Measurements from ENCODE around the gene FKBP6. TPM values are rescaled to one million over a fixed set of nuclear protein-coding genes. Genes with fewer than 3 reads are reported as not detected.
"Not testable (repeated sequence)": the region's sequence is repeated elsewhere in the genome, so short reads cannot be mapped to it uniquely, and the experiment has no call there.

FKBP6 gene
- not detected for total RNA-seq

- CTCF ChIA-PET, POLR2A ChIA-PET, H3K4me1 Mint-ChIP-seq: not testable (repeated sequence)
Measured at GRCh38 chr7:73327922-73328321, at the start of gene FKBP6, which contains the start of gene TRIM50. Gene FKBP6 (plus strand): TSS chr7:73328161. CDS start chr7:73328429, 268 bp downstream. Gene TRIM50 (minus strand): TSS chr7:73328082. CDS start chr7:73324787, 3,295 bp downstream.

GRCh38 chr7:73297235-73297634 is 30.7 kb upstream of the FKBP6 start:
- DNase-seq; H3K4me3 Mint-ChIP-seq; CTCF ChIA-PET; intact Hi-C loops (cut with DNase I, micrococcal nuclease); H3K27me3 Mint-ChIP-seq; POLR2A ChIA-PET; H3K27ac Mint-ChIP-seq; H3K9me3 Mint-ChIP-seq (ENCODE audit: low read depth); H3K36me3 Mint-ChIP-seq (ENCODE audit: low read depth); ATAC-seq; H3K4me1 Mint-ChIP-seq: not testable (repeated sequence)

More at GRCh38 chr7:73327922-73328321, at the start of gene FKBP6, which contains the start of gene TRIM50:
- H3K27me3 Mint-ChIP-seq; H3K9me3 Mint-ChIP-seq (ENCODE audit: low read depth); DNase-seq; H3K4me3 Mint-ChIP-seq; intact Hi-C loops (cut with DNase I, micrococcal nuclease); ATAC-seq; H3K36me3 Mint-ChIP-seq (ENCODE audit: low read depth); H3K27ac Mint-ChIP-seq: not testable (repeated sequence)

GRCh38 chr7:73297706-73298105 is 30.3 kb upstream of the FKBP6 start:
- H3K4me1 Mint-ChIP-seq; ATAC-seq; H3K4me3 Mint-ChIP-seq; H3K27me3 Mint-ChIP-seq; H3K9me3 Mint-ChIP-seq (ENCODE audit: low read depth); POLR2A ChIA-PET; H3K27ac Mint-ChIP-seq; DNase-seq; H3K36me3 Mint-ChIP-seq (ENCODE audit: low read depth); intact Hi-C loops (cut with DNase I, micrococcal nuclease); CTCF ChIA-PET: not testable (repeated sequence)

- POLR2A ChIA-PET; ATAC-seq; CTCF ChIA-PET; H3K4me1 Mint-ChIP-seq; H3K27me3 Mint-ChIP-seq; H3K9me3 Mint-ChIP-seq (ENCODE audit: low read depth); intact Hi-C loops (cut with DNase I, micrococcal nuclease); H3K27ac Mint-ChIP-seq; H3K36me3 Mint-ChIP-seq (ENCODE audit: low read depth); DNase-seq; H3K4me3 Mint-ChIP-seq: not testable (repeated sequence)
Measured at GRCh38 chr7:73299812-73300211, 28.1 kb upstream of the FKBP6 start.

- H3K4me1 Mint-ChIP-seq; H3K9me3 Mint-ChIP-seq (ENCODE audit: low read depth); H3K4me3 Mint-ChIP-seq; CTCF ChIA-PET; ATAC-seq; DNase-seq; H3K27me3 Mint-ChIP-seq; H3K27ac Mint-ChIP-seq; POLR2A ChIA-PET; intact Hi-C loops (cut with DNase I, micrococcal nuclease): not testable (repeated sequence)
- peaks cover 15% of the 10 kb centered on the region for H3K36me3 Mint-ChIP-seq (ENCODE audit: low read depth)
Measured at GRCh38 chr7:73301108-73301507, 26.9 kb upstream of the FKBP6 start.

GRCh38 chr7:73302846-73303245 is 25.1 kb upstream of the FKBP6 start:
- POLR2A ChIA-PET; H3K9me3 Mint-ChIP-seq (ENCODE audit: low read depth); intact Hi-C loops (cut with DNase I, micrococcal nuclease); H3K4me3 Mint-ChIP-seq; H3K27me3 Mint-ChIP-seq; DNase-seq; ATAC-seq; H3K27ac Mint-ChIP-seq; CTCF ChIA-PET: not testable (repeated sequence)
- Mint-ChIP-seq H3K4me1 (peaks cover 18% of the 10 kb centered on the region), H3K36me3 (ENCODE audit: low read depth) (peaks cover 28% of the 10 kb centered on the region)

- Mint-ChIP-seq H3K36me3 (ENCODE audit: low read depth) (peaks cover 29% of the 10 kb centered on the region), H3K4me1 (peaks cover 22% of the 10 kb centered on the region), H3K9me3 (ENCODE audit: low read depth) (no peaks in the 10 kb centered on the region), H3K4me3 (no peak overlapping the region), H3K27me3 (no peaks in the 10 kb centered on the region), H3K27ac (no peak overlapping the region)
- POLR2A ChIA-PET: no interaction called here
- CTCF ChIA-PET: no interaction called here
- no peak for DNase-seq
- ATAC-seq: no peak
- intact Hi-C loops (cut with DNase I, micrococcal nuclease): no loop called here
Measured at GRCh38 chr7:73303546-73303945, 24.4 kb upstream of the FKBP6 start.

GRCh38 chr7:73304071-73304470 is 23.9 kb upstream of the FKBP6 start:
- intact Hi-C loops (cut with DNase I, micrococcal nuclease): no loop called here

GRCh38 chr7:73304612-73305387 is 23.2 kb upstream of the FKBP6 start:
- intact Hi-C loops (cut with DNase I, micrococcal nuclease); H3K27ac Mint-ChIP-seq; DNase-seq; POLR2A ChIA-PET; ATAC-seq; H3K27me3 Mint-ChIP-seq; H3K9me3 Mint-ChIP-seq (ENCODE audit: low read depth); H3K4me3 Mint-ChIP-seq; CTCF ChIA-PET: not testable (repeated sequence)
- H3K4me1 Mint-ChIP-seq: peaks cover 31% of the 10 kb centered on the region
- H3K36me3 Mint-ChIP-seq (ENCODE audit: low read depth): peaks cover 31% of the 10 kb centered on the region

More at GRCh38 chr7:73304071-73304470, 23.9 kb upstream of the FKBP6 start:
- H3K4me1 Mint-ChIP-seq: peaks cover 27% of the 10 kb centered on the region
- H3K27me3 Mint-ChIP-seq: no peaks in the 10 kb centered on the region
- H3K9me3 Mint-ChIP-seq (ENCODE audit: low read depth): no peaks in the 10 kb centered on the region
- ATAC-seq (no peak), DNase-seq (no peak)
- no peak overlapping the region for H3K4me3 Mint-ChIP-seq
- peaks cover 31% of the 10 kb centered on the region for H3K36me3 Mint-ChIP-seq (ENCODE audit: low read depth)
- ChIA-PET CTCF (no interaction called here), POLR2A (no interaction called here)
- H3K27ac Mint-ChIP-seq: no peak overlapping the region

GRCh38 chr7:73307436-73307835 is 20.5 kb upstream of the FKBP6 start:
- Mint-ChIP-seq H3K4me1 (peaks cover 31% of the 10 kb centered on the region), H3K27me3 (no peaks in the 10 kb centered on the region), H3K4me3 (peak overlapping the region; percentile 97), H3K9me3 (ENCODE audit: low read depth) (no peaks in the 10 kb centered on the region), H3K36me3 (ENCODE audit: low read depth) (peaks cover 31% of the 10 kb centered on the region), H3K27ac (peak overlapping the region; percentile 89)
- CTCF ChIA-PET: interaction anchor here (1.3 kb wide), 1 partner anchor 144 kb away, joined by 3 read pairs; no protein-coding TSS in a partner anchor
- DNase-seq: no peak
- ATAC-seq: no peak
- POLR2A ChIA-PET: no interaction called here
- intact Hi-C loops (cut with DNase I, micrococcal nuclease): no loop called here

GRCh38 chr7:73308074-73308664 is 19.8 kb upstream of the FKBP6 start:
- intact Hi-C loops (cut with DNase I, micrococcal nuclease): loop anchor here in 1 of 2 experiments (2.0 kb wide), 1 partner anchor 479 kb away; the partner anchor contains the start of gene TYW1B
- peaks cover 28% of the 10 kb centered on the region for H3K36me3 Mint-ChIP-seq (ENCODE audit: low read depth)
- DNase-seq: no peak

GRCh38 chr7:73308665-73309214 is 19.2 kb upstream of the FKBP6 start, which contains the start of gene NSUN5:
Gene NSUN5 (minus strand): TSS chr7:73308826. CDS start chr7:73308790, 36 bp downstream.
- H3K4me3 Mint-ChIP-seq: peak within 1 kb of the TSS; percentile 97
- peaks cover 28% of the 10 kb centered on the region for H3K36me3 Mint-ChIP-seq (ENCODE audit: low read depth)
- CTCF ChIA-PET: no interaction called here
- no peaks in the 10 kb centered on the region for H3K27me3 Mint-ChIP-seq
- peak; percentile 96 for DNase-seq
- no peaks in the 10 kb centered on the region for H3K9me3 Mint-ChIP-seq (ENCODE audit: low read depth)
- H3K4me1 Mint-ChIP-seq: peaks cover 31% of the 10 kb centered on the region
- POLR2A ChIA-PET: no interaction called here
- peak; percentile 96 for ATAC-seq
- intact Hi-C loops (cut with DNase I, micrococcal nuclease): loop anchor here in 1 of 2 experiments (2.0 kb wide), 1 partner anchor 480 kb away; the partner anchor contains the start of gene TYW1B
- peak within 1 kb of the TSS; percentile 94 for H3K27ac Mint-ChIP-seq

More at GRCh38 chr7:73308074-73308664, 19.8 kb upstream of the FKBP6 start:
- H3K9me3 Mint-ChIP-seq (ENCODE audit: low read depth): no peaks in the 10 kb centered on the region
- peak overlapping the region; percentile 97 for H3K4me3 Mint-ChIP-seq
- H3K27me3 Mint-ChIP-seq: no peaks in the 10 kb centered on the region
- CTCF ChIA-PET: no interaction called here
- peak; percentile 45 for ATAC-seq
- peaks cover 31% of the 10 kb centered on the region for H3K4me1 Mint-ChIP-seq
- POLR2A ChIA-PET: no interaction called here
- H3K27ac Mint-ChIP-seq: peak overlapping the region; percentile 94
